ENCODE data around the gene RAD51B. TPM values are rescaled to one million over a fixed set of nuclear protein-coding genes. Genes with fewer than 3 reads are reported as not detected.

Gene RAD51B
- total and polyA plus RNA-seq, 8 donors, result 1.8 to 30.7 (median 15.3) TPM

DNA sequence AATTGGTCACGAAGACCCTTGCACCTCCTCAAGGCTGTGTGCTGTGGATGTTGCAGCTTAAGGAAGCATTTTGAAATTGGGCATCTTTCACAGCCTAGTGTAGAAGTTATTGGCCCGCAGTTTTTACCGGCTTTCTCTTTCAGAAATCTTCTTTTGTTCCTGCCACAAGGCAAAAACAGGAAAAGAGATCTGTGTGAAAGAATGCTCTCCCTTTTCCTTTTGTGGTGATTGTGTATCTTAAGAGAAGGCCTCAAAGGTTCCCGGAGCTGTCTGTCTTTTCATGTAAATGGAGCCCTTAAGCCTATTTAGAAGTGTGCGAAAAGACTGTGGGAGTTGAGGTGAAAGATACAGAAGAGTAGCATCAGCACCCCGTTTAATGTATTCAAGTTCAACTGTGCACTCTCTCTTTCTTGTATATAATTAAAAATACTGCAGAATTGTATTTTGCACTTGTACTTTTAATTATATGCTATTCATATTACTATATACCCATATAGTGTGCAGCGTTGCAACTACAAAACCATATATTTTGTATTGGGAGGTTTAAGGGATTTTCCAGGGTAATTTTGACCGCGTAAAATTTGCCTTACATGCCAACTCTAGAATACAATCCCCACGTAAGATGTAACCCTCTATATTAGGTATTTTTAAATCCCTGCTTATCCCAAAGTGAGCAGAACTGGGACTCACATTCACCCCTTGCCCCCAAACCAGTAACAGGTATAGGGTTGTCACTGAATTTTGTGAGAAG lies 441.7 kb downstream of the RAD51B start:
- Histone ChIP-seq H3K9me3 (no peaks in the 10 kb centered on the region), H3K27ac (peak overlapping the region in 1 of 5 donors; percentile 49), H3K4me3 (no peak overlapping the region), H3K27me3 (no peaks in the 10 kb centered on the region), H3K36me3 (no peaks in the 10 kb centered on the region), H3K4me1 (peaks cover under 1 to 13% (median 5%) of the 10 kb centered on the region in 4 donors)
- DNase-seq, result no peak
- WGBS, 5 donors, result 64 to 74% (median 66%) methylated on average over 10 of the region's 10 CpGs
- intact Hi-C loops (cut with DNase I; ENCODE audit: low total_unique reads), result no loop called here
- TF ChIP-seq, protein P1, sequence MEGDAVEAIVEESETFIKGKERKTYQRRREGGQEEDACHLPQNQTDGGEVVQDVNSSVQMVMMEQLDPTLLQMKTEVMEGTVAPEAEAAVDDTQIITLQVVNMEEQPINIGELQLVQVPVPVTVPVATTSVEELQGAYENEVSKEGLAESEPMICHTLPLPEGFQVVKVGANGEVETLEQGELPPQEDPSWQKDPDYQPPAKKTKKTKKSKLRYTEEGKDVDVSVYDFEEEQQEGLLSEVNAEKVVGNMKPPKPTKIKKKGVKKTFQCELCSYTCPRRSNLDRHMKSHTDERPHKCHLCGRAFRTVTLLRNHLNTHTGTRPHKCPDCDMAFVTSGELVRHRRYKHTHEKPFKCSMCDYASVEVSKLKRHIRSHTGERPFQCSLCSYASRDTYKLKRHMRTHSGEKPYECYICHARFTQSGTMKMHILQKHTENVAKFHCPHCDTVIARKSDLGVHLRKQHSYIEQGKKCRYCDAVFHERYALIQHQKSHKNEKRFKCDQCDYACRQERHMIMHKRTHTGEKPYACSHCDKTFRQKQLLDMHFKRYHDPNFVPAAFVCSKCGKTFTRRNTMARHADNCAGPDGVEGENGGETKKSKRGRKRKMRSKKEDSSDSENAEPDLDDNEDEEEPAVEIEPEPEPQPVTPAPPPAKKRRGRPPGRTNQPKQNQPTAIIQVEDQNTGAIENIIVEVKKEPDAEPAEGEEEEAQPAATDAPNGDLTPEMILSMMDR (IDR thresholded peaks at IDR 0.05), result no peak
- TF ChIP-seq POLR2AphosphoS5 (IDR thresholded peaks at IDR 0.05) (no peak), POLR2A (IDR thresholded peaks at IDR 0.05) (no peak), EP300 (IDR thresholded peaks at IDR 0.05) (no peak)

DNA sequence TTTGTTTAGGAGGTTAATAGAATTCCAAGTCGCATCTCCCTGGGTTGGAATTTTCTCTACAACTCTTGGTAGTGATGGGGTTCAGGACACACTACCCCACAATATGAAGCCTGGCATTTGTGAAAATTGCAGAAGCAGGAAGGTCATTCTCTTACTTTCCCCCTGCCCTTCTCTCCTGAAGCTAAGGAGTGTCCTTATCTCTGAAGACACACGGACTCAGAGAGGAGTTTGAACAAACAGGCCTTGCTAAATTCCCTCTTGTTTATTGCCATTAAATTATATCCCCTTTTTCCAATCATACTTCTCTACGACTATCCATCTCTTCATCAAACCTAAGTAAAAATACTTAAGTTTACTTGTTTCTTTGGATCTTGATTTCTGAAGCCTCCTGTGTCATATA lies 443.0 kb downstream of the RAD51B start:
- Histone ChIP-seq H3K4me1 (peaks cover 0 to 13% (median 4%) of the 10 kb centered on the region in 4 donors), H3K27me3 (no peaks in the 10 kb centered on the region), H3K9me3 (no peaks in the 10 kb centered on the region), H3K36me3 (no peaks in the 10 kb centered on the region), H3K27ac (no peak overlapping the region), H3K4me3 (no peak overlapping the region)
- TF ChIP-seq EP300 (IDR thresholded peaks at IDR 0.05), result no peak
- TF ChIP-seq POLR2AphosphoS5 (IDR thresholded peaks at IDR 0.05), result no peak
- 78 to 90% (median 88%) methylated on average over 3 of the region's 3 CpGs for WGBS, 5 donors
- intact Hi-C loops (cut with DNase I; ENCODE audit: low total_unique reads), result no loop called here
- no peak for DNase-seq

DNA sequence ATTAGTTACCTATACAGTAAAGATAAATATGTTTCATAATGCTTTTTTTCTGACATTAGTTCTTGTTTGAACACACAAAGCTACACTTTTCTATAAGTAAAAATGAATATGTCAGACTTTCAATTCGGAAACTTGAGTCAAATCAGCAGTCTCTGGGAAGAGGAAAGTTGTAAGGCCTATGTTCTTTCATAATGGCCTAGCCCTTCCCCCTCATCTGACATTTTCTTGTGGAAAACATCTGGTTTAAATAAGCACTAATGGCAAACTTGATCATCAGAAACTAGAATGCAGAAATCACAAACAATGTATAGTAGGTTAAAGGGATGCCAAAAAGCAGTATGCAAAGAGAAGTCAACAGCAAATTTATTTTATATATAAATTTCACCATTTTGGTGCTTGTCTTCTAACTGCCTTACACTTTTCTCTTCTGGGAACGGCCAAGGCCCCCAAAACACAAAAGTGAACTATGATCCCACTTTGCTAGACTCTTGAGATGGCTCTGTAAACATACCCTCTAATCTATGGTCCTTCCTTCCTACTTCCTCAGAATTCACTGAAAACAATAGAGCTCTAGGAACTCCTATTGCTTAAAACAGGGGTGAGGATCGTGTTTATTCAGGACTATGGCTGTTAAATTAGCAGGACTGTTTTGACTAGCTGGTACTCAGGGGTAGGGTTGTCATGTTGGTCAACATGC lies 444.1 kb downstream of the RAD51B start:
- Histone ChIP-seq H3K4me3 (no peak overlapping the region), H3K9me3 (no peaks in the 10 kb centered on the region), H3K27ac (no peak overlapping the region), H3K27me3 (no peaks in the 10 kb centered on the region), H3K36me3 (no peaks in the 10 kb centered on the region), H3K4me1 (peaks cover 0 to 20% (median 9%) of the 10 kb centered on the region in 4 donors)
- WGBS, 5 donors, result 77 to 84% (median 81%) methylated on average over 3 of the region's 3 CpGs
- TF ChIP-seq, protein P1 (IDR thresholded peaks at IDR 0.05), result no peak
- TF ChIP-seq POLR2A (IDR thresholded peaks at IDR 0.05) (no peak), POLR2AphosphoS5 (IDR thresholded peaks at IDR 0.05) (no peak), EP300 (IDR thresholded peaks at IDR 0.05) (no peak)
- peak in 1 of 2 donors; percentile 74 for DNase-seq
- intact Hi-C loops (cut with DNase I; ENCODE audit: low total_unique reads), result no loop called here

DNA sequence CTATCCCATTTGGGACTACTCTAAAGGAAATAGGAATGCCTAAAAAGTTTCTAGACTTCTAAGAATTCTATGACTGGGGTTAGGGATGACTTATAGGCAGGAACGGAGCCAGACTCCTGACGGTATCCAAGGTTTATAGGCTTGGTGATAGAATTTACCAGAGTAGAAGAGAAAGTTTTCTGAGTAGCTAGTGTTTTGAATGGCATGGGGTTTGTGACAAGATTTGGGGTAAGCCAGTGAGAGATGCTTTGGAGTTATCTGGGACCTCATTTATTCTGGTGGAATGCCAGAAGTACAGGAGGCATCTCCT lies 444.6 kb downstream of the RAD51B start:
- DNase-seq, result no peak
- Histone ChIP-seq H3K27me3 (no peaks in the 10 kb centered on the region), H3K27ac (no peak overlapping the region), H3K9me3 (no peaks in the 10 kb centered on the region), H3K4me1 (peaks cover 0 to 25% (median 11%) of the 10 kb centered on the region in 4 donors), H3K36me3 (no peaks in the 10 kb centered on the region), H3K4me3 (no peak overlapping the region)
- TF ChIP-seq, protein P1 (IDR thresholded peaks at IDR 0.05), result no peak
- TF ChIP-seq POLR2A (IDR thresholded peaks at IDR 0.05), result no peak
- no peak for TF ChIP-seq POLR2AphosphoS5 (IDR thresholded peaks at IDR 0.05)
- no peak for TF ChIP-seq EP300 (IDR thresholded peaks at IDR 0.05)
- intact Hi-C loops (cut with DNase I; ENCODE audit: low total_unique reads), result no loop called here
- WGBS, 5 donors, result 81 to 96% (median 91%) methylated on average over 2 of the region's 2 CpGs
